Measurements from ENCODE around the gene COBLL1.
"Not testable (repeated sequence)": the region's sequence is repeated elsewhere in the genome, so short reads cannot be mapped to it uniquely, and the experiment has no call there.

COBLL1 gene

DNA sequence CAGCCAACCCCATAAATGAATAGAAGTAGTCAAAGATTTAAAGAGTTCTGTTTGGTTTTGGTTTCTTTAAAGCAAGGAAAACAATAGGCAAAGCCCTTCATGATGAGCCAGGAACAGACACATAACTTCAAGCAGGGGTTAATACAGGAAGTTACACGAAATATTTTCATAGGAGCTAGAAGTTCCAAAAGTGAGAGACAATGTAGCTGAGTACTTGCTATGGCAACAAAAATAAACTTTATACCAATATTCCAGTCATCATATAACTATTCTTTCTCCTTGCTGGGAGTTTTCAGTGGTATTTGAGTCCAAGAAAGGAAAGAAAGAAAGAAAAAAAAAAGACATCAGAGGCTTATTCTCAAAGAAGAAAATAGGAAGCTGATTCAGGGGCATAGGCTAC lies 56.2 kb downstream of the COBLL1 start:
- DNase-seq: no peak

DNA sequence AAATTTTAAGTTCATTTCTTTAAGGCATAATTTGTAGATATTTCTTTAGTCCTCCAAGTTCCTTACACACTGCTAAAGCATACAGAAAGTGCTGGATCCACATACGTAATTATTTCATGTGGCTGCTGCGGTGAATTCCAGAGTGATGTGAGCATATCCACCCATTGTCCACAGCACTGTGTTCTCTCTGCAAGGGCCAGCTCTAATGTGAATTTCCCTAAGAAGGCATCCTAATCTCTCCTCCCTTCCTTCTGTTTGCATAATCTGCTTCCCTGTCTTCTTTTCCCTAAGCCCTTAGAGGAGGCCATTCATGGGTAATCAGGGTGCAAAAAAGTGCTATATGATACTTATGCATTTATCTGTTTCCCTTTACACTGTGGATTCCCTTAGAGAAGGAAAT lies 57.2 kb downstream of the COBLL1 start:
- no peak for DNase-seq

DNA sequence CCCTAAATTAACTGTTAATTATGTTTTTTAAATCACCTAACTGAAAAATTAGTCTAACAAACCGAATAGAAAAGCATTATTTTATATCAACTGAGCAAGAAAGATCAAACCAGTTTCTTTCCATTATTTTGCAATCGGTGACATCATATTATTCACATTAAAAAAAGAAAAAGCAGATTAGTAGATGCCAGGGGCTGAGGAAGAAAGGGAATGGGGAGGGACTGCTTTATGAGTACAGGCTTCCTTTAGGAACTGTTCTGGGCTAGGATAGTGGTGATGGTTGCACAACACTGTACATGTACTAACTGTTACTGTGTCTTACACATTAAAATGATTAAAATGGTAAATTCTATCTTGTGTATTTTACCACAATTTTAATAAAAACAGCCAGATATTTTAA lies 59.3 kb downstream of the COBLL1 start:
- no peak for DNase-seq

DNA sequence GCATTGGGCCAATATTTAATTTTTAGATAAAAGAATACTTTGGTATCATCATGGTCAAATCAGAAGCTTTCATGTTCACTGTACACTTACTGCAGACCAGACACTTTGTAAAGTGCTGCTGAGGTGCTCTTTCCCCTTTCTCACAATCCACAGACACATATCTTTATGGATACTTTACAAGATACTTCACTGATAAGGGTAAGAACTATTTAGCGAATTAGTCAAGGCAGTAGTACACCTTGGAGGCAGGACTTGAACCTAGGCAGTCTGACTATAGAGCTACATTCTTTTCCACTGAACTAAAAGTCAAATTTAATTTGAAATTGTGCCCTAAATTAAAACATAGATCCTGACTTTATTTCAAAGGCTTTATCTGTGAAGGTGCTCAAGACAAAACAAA lies 60.2 kb downstream of the COBLL1 start:
- DNase-seq: no peak

DNA sequence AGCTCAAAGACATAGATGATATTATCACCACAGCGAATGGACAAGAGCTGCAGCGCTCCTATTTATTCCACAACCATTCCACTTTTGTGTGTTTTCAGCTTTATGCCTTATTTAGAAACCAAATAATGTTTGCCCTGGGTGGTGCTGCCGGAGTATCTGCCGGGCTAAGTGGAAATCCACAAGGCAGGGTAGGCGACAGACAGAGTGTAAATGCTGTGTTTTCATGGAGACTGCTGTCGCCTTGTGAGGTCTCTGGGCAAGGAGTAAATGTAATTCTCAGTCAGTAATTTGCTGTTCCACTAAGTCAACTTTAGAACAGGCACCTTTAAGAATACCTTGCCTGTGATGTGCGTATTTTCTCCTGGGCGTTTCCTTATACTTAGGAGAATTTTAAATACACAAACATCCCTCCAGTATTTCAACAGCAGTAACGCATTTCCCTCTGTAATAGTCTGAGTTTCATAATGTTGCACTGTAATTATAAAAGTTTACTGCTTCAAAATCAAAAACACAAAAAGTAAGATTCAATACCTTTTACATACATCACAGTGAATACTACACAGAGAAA lies 60.9 kb downstream of the COBLL1 start:
- no peak for DNase-seq

DNA sequence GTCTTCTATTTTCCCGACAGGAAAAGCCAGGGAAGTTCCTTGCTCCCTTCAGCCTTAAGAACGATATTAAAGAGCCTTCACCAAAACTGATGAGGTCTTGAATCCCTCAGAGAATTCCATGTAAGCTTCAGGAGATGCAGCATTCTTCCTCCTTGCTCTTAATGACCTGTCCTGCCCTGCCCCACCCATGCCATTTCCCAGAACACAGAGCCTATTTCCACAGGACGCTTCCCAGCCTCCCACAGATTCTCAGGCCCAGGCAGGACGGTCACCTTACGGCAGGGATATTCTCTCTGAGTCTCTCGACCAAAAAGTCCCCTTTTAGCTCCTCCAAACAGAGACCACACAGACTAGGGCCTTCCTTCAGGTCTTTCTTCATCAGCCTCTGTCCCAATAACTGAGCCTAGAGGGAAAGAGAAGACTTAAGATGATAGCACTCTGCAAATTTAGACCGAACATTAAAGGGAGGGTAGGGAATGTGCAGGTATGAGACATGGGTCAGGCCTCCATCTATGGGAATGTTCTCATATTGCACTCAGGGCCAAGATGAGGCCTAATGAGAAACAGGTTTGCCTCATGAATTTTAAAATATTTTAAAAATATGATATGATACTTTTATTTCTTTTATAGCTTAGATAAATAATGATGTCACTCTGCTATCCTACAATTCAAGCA lies 62.1 kb downstream of the COBLL1 start:
- no peak for DNase-seq

DNA sequence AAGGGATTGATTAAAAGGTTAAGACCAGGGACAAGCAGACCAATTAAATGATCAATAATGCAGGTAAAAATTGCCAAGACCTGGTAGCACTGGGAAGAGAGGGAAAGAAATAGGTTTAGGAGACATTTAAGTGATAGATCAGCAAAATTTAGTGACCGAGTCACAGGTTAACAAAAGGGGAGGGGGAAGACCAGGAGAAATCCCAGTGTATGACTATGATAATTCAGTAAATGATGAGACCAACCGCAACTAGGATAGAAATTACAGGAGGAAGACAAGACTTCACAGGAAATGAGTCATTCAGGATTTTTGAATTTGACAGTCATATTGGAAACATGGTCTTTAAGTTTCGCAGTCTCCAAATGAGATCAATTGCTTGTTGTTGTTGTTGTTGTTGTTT lies 62.9 kb downstream of the COBLL1 start:
- DNase-seq: no peak

DNA sequence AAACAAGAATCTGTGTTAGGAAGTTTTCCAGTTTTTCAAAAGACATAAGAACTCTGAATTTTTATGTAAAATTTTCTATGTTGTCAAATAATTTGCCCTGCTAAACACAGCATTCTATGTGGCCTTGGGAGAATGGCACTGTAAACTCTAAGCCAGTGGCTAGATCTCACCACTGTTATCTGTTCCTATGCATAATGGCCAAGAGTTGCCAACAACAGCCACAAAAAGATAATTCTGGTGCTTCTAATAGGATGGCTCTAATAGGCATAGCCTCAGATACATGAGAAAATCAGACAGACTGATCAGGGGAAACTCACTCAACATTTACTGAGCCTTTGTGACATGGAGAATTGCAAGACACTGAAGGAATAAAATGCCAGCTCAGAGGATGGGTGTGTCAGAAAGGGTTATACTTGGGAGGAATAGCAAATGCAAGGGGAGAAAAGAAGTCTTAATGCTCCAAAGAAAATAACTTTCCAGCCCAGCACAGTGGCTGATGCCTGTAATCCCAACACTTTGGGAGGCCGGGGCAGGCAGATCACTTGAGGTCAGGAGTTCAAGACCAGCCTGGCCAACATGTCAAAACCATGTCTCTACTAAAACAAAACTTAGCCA lies 63.7 kb downstream of the COBLL1 start:
- no peak for DNase-seq

DNA sequence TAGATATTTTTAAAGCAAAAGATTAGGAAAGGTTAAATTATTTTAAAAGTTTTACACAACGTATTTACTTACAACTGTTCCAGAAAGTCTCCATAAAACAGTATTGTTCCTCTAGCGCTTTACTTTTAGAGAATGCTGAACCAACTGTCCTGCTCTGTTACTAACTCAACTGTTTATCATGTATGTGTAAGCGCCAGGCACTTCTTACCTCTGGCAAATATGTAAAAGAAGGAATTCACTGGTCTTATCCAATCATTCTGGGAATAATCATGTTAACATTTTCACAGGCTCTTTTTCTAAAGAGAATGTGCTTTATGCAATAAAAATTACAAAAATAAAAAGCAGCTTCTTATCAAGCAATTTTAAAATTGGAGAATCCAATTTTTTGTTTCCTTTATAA lies 68.0 kb downstream of the COBLL1 start:
- no peak for DNase-seq

DNA sequence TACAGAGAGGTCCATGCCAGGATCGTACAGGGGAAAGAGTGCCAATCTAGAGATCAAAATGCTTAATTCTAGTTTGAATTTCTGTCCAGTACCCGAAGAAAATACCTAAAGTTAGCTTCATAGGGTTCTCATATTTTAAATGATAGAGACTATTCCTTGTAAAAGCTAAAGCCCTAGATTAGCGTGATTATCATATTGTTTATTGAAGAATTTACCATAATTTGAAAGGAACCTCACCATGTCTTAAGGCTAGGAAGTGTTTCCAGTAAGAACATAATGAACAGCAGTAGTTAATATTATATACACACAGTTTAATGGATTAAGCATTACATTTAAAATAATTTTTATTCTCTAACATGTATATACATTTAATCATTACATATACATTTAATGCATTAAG lies 68.5 kb downstream of the COBLL1 start:
- no peak for DNase-seq

DNA sequence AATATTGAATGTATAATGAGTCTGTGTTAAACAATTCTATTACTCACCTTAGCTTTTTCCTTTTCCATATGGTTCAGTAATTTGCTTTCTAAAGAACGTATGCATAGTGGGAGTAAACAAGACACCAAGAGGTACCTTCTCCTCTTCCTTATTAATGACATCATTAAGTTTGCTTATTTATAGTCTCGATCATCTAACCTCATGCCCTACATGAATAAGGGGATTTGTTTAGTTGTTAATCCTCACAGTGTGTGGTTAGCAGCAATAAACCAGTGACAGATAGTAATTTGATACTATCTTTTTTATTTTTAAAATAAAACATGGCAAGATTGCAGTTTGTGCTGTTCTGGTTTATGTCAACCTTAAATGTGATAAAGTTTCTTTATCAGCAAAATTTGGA lies 69.7 kb downstream of the COBLL1 start:
- DNase-seq: no peak

DNA sequence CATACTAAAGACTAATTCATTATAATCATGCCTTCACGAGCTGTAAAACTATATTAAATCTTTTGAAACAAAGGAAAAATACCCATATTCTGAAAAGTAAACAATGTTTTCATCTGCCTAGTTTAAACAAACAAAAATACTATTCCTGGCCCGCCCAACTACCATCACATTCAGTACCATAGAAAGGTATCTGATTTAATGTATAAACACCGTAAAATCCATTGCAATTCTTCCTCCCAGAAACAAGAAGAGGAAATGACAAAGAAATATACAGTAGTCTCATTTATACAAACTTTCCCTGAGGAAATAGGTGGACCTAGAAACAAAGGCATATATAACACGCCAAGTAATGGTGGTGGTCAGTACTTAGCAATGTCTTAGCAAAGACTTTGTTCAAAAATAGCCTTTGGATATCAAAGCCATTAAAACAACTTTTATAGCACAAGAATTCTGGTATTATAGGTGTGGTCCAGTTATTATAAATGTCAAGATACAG lies 71.2 kb downstream of the COBLL1 start:
- no peak for DNase-seq

DNA sequence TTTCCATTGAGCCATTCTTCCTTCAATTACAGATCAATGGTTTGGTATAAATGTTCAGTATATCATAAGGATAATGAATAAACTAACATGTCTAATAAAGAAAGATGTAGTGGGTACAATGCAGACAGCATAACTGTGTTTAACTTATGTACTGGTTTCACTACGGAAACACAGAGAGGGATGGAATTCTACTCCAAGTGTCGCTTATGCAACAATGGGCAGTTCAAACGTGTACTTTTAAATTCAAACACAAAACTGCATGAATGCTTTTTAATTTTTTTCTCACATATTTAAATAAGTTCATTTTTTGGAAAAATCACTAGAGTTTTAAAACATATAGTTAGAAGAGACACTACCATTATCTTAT lies 74.7 kb downstream of the COBLL1 start:
- no peak for DNase-seq

DNA sequence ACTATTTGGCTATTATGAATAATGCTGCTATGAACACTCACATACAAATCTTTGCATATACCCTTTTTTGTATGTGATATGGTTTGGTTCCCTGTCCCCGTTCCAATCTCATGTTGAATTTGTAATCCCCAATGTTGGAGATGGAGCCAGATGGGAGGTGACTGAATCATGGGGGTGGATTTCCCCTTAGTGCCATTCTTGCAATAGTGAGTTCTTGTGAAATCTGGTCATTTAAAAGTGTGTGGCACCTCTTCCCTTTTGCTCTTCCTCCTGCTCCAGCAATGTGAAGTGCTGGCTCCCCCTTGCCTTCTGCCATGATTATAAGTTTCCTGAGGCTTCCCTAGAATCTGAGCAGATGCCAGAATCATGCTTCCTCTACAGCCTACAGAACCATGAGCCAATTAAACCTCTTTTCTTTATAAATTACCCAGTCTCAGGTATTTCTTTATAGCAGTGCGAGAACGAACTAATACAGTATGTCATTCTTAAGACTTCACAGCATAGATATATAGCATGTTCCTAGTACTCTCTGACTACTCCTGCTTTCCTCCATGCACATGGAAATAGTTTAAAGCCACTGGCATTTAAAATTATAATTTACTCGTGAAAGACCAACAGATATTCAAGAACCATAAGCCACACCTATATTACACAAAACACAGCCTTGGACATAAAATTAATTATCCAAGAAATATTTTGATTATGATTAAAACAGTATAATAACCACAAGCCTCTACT lies 75.2 kb downstream of the COBLL1 start:
- no peak for DNase-seq

DNA sequence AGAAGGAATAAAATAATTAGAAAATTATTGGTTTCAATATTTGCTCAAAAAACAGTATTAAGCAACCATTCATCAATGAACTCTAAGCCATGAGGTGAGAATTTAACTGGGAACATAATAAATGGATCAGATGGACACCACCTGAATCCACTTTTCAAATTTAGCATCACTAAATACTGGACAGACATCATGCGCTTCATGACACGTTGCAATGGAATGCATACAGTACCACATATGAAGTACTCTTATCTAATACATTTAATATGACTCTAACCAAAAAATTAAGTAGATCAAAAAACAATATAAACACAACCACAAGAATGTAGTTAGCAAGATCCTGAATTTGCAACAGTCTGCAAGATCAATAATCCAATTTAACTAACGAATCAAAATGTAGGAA lies 76.6 kb downstream of the COBLL1 start:
- DNase-seq: no peak

DNA sequence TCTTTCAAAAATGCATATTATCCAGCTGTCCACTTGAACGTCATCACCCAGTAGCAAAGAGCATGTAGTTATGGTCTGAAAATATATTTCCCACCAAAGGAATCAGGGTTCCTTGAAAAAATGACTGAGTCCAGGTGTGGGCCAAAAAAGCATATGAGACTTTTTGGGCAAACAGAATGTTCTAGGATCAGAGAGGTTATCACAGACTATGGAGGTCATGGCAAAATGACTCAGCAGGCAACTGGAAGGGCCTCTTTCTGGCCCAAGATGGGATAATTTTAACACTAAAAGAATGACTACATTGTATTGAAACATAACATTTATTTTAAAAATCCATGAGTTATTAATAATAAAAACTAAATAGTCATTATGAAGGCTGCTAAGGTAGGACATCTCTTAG lies 77.1 kb downstream of the COBLL1 start:
- no peak for DNase-seq

DNA sequence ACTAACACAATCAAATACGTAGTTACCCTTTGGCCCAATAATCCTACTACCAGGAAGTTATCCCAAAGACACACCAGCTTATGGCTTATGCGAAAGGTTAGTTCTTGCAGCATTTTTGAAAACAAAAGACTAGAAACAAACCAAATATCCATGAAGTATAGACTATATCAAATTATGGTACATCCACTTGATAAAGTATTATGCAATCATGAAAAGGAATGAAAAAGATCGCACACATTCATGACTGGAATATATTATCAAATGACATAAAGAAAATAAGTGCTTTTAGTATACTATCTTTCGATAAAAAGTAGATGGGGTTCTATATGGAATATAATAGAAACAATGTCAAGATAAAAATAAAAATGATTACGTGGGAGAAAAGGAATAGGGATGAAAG lies 78.2 kb downstream of the COBLL1 start:
- DNase-seq: no peak

DNA sequence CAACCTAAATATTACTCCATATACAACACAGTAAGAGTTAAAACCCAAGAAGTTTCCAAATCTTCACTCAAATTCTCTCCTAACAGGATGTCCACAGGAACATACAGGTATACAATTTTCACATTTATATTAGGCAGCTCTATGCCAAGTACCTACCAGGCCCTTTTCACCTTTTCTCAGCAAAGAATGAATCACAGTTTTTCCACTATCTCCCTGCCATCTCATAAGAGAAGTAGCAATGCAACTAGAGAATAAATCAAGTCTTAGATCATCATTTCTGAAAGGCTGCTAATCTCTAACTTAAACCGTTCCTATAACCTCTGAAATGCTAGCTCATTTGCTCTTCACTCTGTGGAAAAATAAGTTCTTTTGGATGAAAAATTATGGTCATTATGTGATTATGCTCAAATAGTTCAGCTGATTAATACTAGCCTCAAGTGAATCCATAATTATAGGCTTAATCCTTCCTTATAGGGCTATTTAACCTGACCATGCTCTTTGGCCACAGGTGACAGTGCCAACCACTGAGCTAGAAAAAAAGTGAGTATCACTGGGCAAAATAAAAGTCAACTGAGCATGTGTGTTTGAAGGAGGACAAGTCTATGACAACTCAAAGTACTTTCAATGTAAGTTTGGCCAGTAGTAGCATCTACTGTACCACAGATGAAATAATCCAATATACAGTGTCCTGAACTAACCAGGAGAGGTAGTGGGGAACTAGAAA lies 79.7 kb downstream of the COBLL1 start:
- DNase-seq: no peak

DNA sequence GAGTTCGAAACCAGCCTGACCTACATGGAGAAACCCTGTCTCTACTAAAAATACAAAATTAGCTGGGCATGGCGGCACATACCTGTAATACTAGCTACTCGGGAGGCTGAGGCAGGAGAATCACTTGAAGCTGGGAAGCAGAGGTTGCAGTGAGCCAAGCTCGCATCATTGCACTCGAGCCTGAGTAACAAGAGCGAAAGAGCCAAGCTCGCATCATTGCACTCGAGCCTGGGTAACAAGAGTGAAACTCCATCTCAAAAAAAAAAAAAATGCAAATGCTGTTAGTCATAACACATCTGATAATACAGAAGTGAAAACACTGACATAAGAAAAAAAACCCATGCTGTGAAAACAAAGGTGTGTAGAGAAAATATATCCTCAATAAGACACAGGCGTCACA lies 80.4 kb downstream of the COBLL1 start:
- DNase-seq: not testable (repeated sequence)

DNA sequence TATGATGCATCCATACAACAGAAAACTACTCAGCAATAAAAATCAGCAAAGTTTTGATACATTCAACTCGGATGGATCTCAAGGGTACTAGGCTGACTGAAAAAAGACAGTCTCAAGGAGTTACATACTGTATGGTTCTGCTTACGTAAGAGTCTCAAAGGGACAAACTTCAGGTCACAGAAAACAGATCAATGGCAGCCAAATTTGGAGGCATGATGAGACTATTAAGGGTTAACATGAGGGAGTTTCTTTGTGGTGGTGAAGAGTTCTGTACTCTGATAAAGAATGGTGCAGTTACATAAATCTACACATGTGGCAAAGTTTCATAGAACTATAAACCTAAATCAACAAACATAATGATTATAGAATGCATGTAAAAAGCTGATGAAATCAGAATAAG lies 81.4 kb downstream of the COBLL1 start:
- DNase-seq: no peak

DNA sequence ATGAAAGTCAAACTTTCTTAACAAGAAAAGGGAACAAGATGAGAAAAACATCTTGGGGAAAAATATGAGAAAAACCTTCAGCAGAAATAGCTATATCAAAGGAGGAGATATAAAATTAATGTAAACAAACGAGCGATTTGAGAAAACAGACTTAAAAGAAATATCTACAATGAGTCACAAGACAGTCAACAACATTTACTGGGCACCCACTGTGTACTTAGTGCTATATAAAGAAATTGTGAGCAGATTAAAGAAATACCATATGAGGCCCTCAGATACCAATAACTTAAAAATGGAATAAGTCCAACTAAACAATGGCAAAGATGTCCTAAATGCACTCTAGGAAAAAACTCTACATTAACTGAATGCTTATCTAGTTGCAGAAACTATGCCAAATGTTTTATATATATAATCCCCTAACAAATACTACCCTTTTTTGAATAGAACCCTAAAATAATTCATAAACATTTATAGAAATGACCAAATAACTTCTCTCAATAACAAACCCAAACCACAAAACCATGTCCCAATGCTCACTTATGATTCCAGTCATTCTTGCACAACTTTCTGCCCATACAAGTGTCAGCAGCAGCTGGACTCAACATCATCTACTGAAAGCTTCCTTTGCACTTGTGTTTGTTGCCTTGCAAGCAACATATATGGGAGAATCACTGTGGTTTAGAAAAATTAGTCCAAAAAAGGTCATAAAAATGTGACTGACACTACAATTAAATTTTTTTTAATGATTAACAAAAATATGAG lies 83.5 kb downstream of the COBLL1 start:
- no peak for DNase-seq

DNA sequence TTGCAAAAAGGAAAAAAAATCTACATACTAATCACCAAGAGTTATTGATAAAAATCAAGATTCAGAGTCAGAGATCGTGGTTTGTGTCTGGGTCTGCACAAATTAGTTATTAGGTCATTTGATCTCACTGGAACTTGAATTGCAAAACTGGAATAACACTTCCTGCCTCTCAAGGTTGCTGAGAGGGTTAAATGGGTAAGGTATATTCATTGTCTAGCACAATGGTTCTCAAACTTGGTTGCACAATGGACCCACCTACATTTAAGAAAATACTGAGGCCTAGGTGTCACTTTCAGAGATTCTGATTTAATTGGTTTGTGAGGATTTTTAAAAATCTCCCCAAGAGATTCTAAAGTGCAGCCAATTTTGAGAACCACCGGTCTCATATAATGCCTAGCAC lies 84.8 kb downstream of the COBLL1 start:
- DNase-seq: no peak
